ELF-1 (cell line): ENCODE measurements around the gene AGAP1.
A peak's percentile ranks its signal among the peaks of the same experiment; 100 is the strongest.

Source experiments
- DNase-seq: peaks from one replicate; pipeline ENCODE4 v3.0.0-alpha.2; 2016; ENCODE audit warnings: low read depth, low spot score

AGAP1 gene

GRCh38 chr2:235486729-235487128 is 7.1 kb upstream of the AGAP1 start:
- DNase-seq: no peak

DNA sequence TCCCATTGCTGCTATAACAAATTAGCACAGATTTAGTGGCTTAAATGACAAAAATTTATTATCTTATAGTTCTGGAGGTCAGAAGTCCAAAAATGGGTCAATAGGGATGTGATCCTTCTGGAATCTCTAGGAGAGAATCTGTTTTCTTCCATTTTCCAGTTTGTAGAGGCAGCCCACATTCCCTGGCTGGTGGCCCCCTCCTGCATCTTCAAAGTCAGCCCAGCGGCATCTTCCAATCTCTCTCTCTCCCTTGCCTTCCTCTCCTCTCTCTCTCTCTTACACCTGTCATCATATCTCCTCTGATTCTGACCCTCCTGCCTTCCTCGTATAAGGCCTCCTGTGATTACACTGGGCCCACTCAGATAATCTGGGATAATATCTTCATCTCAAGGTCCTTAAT is 3.9 kb upstream of the AGAP1 start:
- DNase-seq: no peak

DNA sequence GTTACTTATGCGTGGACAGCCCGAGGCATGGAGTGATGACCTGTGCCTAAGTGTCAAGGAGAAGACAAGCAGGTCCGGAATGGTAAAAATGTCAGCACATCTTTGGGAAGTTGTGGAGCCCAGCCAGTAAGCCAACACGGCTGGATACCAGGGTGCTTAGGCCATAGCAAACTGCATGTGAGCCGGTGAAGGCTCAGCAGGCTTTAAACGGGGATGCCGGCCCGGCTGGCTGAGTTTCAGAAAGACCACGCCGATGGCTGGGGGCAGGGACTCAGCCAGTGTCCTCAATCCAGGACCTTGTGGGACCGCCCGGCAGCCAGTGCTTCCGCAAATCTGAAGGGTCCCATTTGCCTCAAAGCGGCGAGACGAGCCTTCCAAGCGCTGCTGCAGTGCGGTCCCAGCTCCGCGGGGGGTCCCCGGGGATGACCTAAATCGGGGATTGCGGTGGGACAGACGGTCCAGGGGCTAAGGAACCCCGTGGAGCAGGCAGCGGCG is 946 bp upstream of the AGAP1 start:
- peak; percentile 88 for DNase-seq

DNA sequence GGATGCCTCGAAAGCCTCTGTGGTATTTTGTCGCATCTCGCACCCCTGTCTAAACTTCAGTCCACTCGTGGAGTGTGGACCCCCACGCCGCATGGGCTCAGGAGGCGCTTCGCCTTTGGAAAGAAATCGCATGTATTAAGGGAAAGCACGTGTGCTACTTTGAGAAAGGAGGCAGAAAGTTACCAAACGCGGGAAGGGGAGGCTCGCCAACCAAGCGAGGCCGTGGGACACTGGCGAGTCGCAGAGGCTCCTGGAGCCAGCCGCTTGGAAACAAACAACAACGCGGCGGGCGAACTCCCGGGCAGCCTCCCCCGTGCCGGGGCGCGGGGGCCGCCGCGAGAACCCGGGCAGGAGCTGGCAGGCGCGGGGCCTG is 455 bp upstream of the AGAP1 start:
- DNase-seq: peak; percentile 56

DNA sequence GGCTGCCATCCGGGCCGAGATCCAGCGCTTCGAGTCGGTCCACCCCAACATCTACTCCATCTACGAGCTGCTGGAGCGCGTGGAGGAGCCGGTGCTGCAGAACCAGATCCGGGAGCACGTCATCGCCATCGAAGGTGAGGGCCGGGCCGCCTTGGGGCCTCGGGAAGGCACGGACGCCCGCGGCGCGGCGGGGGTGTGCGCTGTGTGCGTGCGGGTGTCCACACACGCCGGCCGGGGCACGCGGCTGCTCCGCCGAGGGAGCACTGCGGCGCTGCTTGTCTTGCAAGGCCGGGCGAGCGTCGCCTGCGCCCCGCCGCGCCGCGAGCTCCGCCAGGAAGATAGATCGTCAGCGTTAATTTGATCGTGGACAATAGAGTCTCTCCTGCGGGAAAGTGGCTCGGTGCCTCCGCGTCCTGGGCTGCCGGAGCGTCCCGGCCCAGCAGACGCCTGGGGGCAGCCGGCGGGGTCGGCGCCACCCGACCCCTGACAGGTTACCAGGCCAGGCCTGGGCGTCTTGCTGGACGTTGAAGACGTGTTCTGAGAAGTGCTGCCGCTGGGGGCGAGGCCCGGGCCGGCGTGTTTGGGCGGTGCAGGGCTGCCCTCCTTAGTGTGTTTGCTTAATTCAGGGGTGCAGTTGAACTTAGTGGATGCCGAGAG is 1.0 kb downstream of the AGAP1 start:
- DNase-seq: peak; percentile 72

GRCh38 chr2:235495373-235496238 is 1.8 kb downstream of the AGAP1 start:
- DNase-seq: no peak

DNA sequence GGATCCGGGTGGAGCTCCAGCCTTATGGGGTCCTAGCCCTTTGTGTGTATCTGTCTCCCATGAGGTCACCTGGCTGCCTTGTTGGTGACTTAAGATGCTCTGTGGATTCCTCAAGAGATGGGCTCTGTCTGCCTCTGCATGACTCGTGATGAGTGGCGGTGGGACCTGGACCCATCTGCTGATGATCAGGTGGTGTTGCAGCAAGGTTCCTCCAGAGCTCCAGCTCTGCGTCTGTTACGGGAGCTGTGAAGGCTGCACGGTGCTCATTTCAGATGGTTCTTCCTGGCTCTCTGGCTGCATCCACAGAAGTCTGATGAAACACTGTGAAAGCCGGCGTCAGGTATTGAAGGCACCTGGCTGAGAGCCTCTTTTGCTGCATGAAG is 2.4 kb downstream of the AGAP1 start:
- no peak for DNase-seq

GRCh38 chr2:235497096-235497495 is 3.3 kb downstream of the AGAP1 start:
- no peak for DNase-seq

DNA sequence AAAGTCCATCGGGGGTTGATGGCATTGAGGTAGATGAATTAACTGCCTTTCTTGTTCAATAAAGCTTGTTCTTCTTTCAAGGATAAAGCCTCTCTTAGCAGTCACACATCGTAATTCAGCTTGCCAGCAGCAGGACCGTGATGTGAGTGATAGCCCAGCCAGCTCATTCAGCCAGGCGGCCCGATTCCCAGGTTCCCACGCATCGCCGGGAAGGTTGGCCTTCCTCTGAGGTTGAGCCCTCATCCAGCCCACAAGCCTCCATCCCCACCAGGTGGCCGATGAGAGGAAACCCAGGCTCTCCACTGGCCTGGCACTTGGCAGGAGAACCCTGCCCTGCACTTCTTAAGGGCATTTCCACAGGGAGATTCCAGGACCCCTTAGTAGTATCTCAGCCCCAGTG is 4.7 kb downstream of the AGAP1 start:
- peak; percentile 64 for DNase-seq

DNA sequence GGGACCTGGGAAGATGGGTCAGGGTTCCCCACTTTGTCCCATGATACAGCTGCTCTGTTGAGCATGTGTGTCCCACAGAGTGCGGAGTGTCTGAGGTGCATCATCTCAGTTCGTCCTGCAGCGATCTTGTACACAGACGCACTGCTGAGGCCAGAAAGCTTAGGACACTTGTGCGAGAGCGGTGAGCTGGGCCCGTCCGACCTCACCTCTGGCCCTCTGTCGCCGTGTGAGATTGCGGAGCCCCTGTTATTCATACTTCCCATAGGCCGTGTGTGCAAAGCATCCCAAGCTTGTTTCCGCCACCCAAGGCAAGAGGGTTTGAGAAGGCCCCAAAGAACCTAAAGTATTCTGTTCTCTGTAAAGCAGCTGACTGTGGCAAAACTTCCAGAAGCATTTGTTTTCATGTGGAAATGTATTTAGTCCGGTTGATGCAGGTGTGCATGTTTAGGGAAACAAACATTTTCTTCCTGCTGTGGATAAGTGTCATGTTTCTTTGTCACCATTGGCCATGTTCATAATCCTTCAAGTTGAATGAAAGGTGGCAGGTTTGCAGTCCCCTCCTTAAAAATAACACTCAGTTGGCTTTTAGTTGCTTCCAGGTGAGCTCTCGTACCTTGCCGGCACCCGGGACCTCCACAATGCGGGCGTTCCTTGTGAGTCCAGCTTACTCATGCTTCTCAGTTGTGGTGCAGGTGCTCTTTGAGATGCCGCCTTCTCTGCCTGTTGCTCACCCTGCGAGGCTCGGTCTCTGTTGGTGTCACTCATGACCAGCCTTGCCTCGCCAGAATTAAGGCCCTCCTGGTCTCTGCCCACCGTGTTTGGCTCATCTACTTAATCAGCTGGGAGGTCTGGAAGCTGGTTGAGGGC is 5.3 kb downstream of the AGAP1 start:
- DNase-seq: no peak

- DNase-seq: no peak
Measured at GRCh38 chr2:235500110-235500760, 6.4 kb downstream of the AGAP1 start.

- DNase-seq: peak; percentile 68
Measured at GRCh38 chr2:235500761-235501672, 7.2 kb downstream of the AGAP1 start.

GRCh38 chr2:235501673-235502031 is 7.8 kb downstream of the AGAP1 start:
- no peak for DNase-seq

DNA sequence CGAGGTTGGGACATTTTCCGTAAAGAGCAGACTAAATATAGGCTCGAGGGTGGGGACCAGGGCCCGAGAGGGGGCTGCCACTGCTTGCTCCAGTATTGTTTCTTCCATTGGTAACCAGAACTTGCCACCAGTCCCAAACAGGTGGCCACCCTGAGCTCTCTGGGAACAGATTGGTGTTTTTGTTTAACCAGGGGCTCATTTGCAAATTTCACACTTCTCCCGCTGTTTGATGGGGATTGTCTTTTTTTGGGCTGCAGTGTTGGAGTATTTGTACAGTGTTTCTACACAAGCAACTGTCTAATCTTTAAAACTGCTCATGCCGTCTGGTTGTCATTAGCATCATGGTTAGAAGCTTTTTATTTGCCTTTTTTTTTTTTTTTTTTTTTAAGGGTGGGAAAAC is 8.5 kb downstream of the AGAP1 start:
- DNase-seq: no peak

- peak; percentile 23 for DNase-seq
Measured at GRCh38 chr2:235504441-235505180, 10.8 kb downstream of the AGAP1 start.

DNA sequence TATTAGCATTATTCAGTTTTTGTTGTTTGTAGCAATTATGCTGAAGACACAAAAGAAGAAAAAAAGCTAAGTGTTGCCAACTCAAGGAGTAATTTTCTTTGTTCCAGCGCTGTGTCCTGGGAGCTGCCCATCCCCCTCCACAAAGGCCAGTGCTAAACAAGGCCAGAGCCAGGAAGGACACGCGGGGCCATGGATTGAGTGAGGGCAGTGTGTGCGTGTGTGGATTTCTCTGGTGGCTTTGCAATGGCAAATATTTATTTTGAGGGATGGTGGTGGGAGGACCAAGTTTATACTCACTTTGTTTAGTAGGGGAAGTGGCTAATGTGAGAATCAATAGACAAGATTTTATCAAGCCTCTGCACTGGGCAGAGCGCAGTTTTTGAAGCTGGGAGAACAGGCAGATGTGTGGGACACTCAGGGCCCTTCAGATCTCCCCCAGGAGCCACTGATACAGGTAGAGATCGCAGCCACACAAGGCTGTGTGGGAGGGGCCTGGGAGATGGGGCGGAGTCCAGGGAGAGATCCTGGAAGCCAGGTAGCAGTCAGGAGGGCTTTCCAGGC is 11.4 kb downstream of the AGAP1 start:
- peak; percentile 57 for DNase-seq

DNA sequence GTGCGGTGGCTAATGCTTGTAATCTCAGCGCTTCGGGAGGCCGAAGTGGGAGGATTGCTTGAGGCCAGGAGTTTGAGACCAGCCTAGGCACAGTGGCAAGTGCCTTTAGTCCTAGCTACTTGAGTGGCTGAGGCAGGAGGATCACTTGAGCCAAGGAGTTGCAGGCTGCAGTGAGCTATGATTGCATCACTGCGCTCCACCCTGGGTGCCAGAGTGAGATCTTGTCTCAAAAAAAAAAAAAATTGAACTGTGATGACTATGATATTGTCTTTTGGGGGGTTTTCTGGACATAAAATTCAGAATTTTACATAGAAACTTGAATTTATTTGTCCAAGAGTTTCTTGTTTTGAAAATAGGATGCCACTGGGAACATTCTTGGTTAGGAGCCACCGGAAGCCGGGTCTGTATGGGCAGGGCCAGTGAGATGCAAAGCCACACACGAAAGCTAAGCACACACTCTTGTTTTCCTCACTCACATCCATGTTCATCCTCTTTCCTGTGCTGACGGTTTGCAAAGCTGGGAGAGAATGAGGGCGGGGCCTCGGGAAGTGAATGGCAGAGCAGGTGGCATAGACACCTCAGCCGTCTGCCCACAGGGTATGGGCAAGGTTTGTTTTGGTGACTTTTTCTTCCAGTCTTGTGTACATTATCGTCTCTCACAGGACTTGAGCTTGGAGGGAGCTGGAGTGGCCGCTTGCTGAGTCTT is 12.6 kb downstream of the AGAP1 start:
- no peak for DNase-seq

- no peak for DNase-seq
Measured at GRCh38 chr2:235506997-235507615, 13.3 kb downstream of the AGAP1 start.
